Suppressor macrophage treated with lipopolysaccharide for 4 hours (primary cell): ENCODE data around the gene DAGLA.

Experiments
- DNase-seq: peaks from one replicate; pipeline ENCODE4 v3.0.0-alpha.2; 2020

The DAGLA gene

GRCh38 chr11:61749591-61750217 is 69.5 kb downstream of the DAGLA start:
- no peak for DNase-seq

GRCh38 chr11:61750631-61751273 is 70.6 kb downstream of the DAGLA start:
- no peak for DNase-seq

- DNase-seq = no peak
Measured at GRCh38 chr11:61751384-61751783, 71.2 kb downstream of the DAGLA start.

GRCh38 chr11:61752117-61752924 is 72.1 kb downstream of the DAGLA start, which contains the start of gene MYRF:
Gene MYRF (plus strand): TSS chr11:61752636. CDS start chr11:61752745, 109 bp downstream.
- DNase-seq = peak; percentile 71

- DNase-seq = no peak
Measured at GRCh38 chr11:61752925-61753521, 72.8 kb downstream of the DAGLA start.

- no peak for DNase-seq
Measured at GRCh38 chr11:61753672-61754071, 73.5 kb downstream of the DAGLA start.

GRCh38 chr11:61754534-61755482 is 74.6 kb downstream of the DAGLA start:
- no peak for DNase-seq

GRCh38 chr11:61756147-61756451 is 75.9 kb downstream of the DAGLA start:
- no peak for DNase-seq

- peak; percentile 55 for DNase-seq
Measured at GRCh38 chr11:61756452-61757212, 76.4 kb downstream of the DAGLA start.

- no peak for DNase-seq
Measured at GRCh38 chr11:61757213-61757862, 77.1 kb downstream of the DAGLA start.

GRCh38 chr11:61760946-61761345 is 80.8 kb downstream of the DAGLA start:
- no peak for DNase-seq

GRCh38 chr11:61761440-61762222 is 81.4 kb downstream of the DAGLA start:
- no peak for DNase-seq

- DNase-seq = no peak
Measured at GRCh38 chr11:61762223-61762615, 82.0 kb downstream of the DAGLA start.

- DNase-seq = no peak
Measured at GRCh38 chr11:61762798-61763197, 82.6 kb downstream of the DAGLA start.

- no peak for DNase-seq
Measured at GRCh38 chr11:61763930-61764605, 83.9 kb downstream of the DAGLA start.

- no peak for DNase-seq
Measured at GRCh38 chr11:61764606-61765260, 84.5 kb downstream of the DAGLA start.

- no peak for DNase-seq
Measured at GRCh38 chr11:61765550-61766253, 85.5 kb downstream of the DAGLA start.

- no peak for DNase-seq
Measured at GRCh38 chr11:61766353-61766841, 86.2 kb downstream of the DAGLA start.
